Measurements from ENCODE around the gene IRF2.

DNA sequence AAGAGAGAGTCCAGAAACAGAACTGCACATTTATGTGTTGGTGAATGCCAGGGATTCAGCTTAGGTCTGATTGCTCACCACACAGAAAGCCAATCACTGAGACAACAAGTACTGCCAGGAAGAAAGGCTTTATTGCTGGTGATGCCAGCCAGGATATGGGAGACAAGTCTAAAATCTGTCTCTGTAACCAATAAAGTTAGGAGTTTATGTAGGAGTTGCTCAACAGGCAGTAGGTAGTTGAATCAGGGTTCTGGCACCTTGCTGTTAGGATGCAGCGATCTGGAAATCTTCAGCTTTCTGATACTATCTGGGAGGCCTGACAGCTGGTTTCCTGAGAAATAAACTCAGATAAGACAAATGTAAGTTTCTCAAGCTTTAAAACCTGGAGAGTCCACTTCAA lies 136.4 kb downstream of the IRF2 start:
- no peak for TF ChIP-seq POLR2A (IDR thresholded peaks at IDR 0.05)
- TF ChIP-seq, protein P1, sequence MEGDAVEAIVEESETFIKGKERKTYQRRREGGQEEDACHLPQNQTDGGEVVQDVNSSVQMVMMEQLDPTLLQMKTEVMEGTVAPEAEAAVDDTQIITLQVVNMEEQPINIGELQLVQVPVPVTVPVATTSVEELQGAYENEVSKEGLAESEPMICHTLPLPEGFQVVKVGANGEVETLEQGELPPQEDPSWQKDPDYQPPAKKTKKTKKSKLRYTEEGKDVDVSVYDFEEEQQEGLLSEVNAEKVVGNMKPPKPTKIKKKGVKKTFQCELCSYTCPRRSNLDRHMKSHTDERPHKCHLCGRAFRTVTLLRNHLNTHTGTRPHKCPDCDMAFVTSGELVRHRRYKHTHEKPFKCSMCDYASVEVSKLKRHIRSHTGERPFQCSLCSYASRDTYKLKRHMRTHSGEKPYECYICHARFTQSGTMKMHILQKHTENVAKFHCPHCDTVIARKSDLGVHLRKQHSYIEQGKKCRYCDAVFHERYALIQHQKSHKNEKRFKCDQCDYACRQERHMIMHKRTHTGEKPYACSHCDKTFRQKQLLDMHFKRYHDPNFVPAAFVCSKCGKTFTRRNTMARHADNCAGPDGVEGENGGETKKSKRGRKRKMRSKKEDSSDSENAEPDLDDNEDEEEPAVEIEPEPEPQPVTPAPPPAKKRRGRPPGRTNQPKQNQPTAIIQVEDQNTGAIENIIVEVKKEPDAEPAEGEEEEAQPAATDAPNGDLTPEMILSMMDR (IDR thresholded peaks at IDR 0.05): no peak
